ENCODE results near the gene SKAP2.

SKAP2 gene, protein sequence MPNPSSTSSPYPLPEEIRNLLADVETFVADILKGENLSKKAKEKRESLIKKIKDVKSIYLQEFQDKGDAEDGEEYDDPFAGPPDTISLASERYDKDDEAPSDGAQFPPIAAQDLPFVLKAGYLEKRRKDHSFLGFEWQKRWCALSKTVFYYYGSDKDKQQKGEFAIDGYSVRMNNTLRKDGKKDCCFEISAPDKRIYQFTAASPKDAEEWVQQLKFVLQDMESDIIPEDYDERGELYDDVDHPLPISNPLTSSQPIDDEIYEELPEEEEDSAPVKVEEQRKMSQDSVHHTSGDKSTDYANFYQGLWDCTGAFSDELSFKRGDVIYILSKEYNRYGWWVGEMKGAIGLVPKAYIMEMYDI

DNA sequence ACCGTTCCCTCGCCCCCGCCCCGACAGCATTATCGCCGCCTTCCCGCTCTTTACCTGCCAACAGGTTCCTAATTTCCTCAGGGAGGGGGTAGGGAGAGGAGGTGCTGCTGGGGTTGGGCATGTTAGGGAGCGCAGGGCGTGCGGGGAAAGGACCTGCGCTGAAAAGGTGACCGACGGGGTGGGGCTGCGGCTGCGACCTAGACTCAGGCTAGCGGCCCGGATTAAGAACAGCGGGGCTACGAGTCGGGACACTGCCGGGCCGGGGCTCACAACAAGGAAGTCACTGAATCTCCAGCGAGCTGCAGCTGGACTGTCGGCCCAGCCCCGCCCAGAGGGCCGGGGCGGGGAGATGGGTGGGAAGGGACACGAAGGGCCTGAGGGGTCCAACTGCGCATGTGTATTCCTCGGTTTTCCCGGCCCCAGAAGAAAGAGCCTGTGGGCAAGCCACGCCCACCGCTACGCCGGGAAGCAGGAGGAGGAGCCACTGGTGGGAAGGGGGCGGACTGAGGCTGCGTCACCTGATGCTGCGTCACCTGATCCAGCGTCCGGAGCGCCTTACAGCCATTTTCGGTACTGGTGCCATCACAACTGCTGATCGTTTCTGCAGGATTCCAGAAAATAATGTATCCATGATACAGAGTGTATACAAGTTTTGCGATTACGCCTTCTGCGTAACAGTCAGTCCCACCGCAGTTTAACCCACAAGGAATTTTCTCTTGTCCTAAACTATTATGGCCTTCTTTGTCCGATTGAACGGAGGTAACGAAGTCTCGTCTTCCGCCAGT is at the start of gene SKAP2:
Gene SKAP2 (minus strand): TSS at position 282 of the 785 bp plus-strand sequence. CDS start 161 bp downstream, at position 121.
- H3K4me3 ChIP-seq (replicated peaks; ENCODE audit: low read depth, low read length), result peak within 1 kb of the TSS; percentile 81
- DNase-seq (ENCODE audit: extremely low read depth, insufficient read length), result peak; percentile 98
- H3K27me3 ChIP-seq (replicated peaks; ENCODE audit: control insufficient read depth, insufficient read depth, low read length), result no peaks in the 10 kb centered on the region
- H3K36me3 ChIP-seq (ENCODE audit: control insufficient read depth, insufficient read depth, low read length), result no peaks in the 10 kb centered on the region
- TF ChIP-seq, protein P1, sequence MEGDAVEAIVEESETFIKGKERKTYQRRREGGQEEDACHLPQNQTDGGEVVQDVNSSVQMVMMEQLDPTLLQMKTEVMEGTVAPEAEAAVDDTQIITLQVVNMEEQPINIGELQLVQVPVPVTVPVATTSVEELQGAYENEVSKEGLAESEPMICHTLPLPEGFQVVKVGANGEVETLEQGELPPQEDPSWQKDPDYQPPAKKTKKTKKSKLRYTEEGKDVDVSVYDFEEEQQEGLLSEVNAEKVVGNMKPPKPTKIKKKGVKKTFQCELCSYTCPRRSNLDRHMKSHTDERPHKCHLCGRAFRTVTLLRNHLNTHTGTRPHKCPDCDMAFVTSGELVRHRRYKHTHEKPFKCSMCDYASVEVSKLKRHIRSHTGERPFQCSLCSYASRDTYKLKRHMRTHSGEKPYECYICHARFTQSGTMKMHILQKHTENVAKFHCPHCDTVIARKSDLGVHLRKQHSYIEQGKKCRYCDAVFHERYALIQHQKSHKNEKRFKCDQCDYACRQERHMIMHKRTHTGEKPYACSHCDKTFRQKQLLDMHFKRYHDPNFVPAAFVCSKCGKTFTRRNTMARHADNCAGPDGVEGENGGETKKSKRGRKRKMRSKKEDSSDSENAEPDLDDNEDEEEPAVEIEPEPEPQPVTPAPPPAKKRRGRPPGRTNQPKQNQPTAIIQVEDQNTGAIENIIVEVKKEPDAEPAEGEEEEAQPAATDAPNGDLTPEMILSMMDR (IDR thresholded peaks at IDR 0.05; ENCODE audit: insufficient read depth, low read length, poor library complexity, severe bottlenecking), result no peak

DNA sequence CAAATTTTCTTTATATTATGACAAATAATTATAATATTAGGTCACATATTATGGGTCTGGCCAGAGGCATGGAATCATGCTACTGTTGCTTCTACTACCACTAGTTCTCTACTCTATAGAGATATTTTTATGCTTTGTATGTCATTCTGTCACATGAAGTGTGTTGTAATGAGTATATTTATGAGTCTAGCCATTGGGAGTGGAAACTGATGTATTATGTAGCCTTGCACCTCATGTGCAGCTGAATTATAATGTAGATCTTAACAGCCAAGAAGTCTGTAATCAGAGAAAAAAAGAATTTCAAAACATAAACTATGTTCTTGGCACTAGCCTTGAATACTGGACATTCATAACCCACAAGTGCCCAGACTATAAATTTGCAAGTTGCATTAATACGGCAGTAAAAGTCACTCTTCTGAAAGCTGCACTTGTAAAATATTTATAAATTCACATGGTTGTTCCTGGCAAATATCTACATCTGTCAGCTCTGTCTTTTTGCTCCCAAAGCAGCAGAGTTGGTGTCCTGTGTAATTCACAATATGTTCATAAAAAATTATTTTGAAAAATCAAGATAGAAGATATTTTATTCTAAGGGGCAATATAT is 48.6 kb upstream of the SKAP2 start:
- Histone ChIP-seq H3K4me3 (replicated peaks; ENCODE audit: low read depth, low read length) (no peak overlapping the region), H3K36me3 (ENCODE audit: control insufficient read depth, insufficient read depth, low read length) (no peaks in the 10 kb centered on the region), H3K27me3 (replicated peaks; ENCODE audit: control insufficient read depth, insufficient read depth, low read length) (no peaks in the 10 kb centered on the region)
- TF ChIP-seq, protein P1 (IDR thresholded peaks at IDR 0.05; ENCODE audit: insufficient read depth, low read length, poor library complexity, severe bottlenecking), result no peak
- no peak for DNase-seq (ENCODE audit: extremely low read depth, insufficient read length)

DNA sequence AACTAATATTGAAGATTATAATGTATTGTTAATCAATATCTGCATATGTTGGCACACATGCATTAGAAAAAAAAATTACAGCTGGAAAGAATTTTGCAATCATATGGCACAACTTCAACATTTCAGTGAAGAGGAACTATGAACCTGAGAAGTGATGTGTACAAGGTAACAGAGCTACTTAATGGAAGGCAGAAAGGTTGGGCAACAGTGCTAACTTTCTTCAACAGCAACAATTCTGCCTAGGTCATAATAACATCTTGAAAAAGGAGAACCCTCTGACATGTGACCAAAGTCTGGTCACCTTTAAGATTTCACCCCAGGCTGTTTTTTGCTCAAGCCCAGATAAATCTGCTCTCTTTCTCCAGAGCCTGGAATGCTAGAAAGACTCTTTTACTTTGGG is 47.9 kb upstream of the SKAP2 start:
- Histone ChIP-seq H3K36me3 (ENCODE audit: control insufficient read depth, insufficient read depth, low read length) (no peaks in the 10 kb centered on the region), H3K4me3 (replicated peaks; ENCODE audit: low read depth, low read length) (no peak overlapping the region), H3K27me3 (replicated peaks; ENCODE audit: control insufficient read depth, insufficient read depth, low read length) (no peaks in the 10 kb centered on the region)
- no peak for DNase-seq (ENCODE audit: extremely low read depth, insufficient read length)
- TF ChIP-seq, protein P1 (IDR thresholded peaks at IDR 0.05; ENCODE audit: insufficient read depth, low read length, poor library complexity, severe bottlenecking), result no peak

DNA sequence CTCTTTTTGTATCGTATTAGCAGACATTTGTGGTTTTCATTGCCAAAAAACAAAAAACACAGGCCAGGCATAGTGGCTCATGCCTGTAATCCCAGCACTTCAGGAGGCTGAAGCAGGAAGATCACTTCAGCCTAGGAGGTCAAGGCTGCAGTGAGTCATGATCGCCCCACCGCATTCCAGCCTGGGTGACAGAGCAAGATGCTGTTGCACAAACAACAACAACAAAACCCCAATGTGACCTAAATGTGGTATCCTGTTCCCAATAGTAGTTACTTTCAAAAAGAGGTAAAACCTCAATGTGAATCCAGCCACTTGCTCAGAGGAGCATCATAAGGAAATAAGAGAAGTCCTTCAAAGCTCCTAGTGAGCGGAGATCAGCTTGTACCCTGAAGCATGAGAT is 45.8 kb upstream of the SKAP2 start:
- DNase-seq (ENCODE audit: extremely low read depth, insufficient read length), result no peak
- Histone ChIP-seq H3K27me3 (replicated peaks; ENCODE audit: control insufficient read depth, insufficient read depth, low read length) (no peaks in the 10 kb centered on the region), H3K4me3 (replicated peaks; ENCODE audit: low read depth, low read length) (no peak overlapping the region), H3K36me3 (ENCODE audit: control insufficient read depth, insufficient read depth, low read length) (no peaks in the 10 kb centered on the region)
- TF ChIP-seq, protein P1 (IDR thresholded peaks at IDR 0.05; ENCODE audit: insufficient read depth, low read length, poor library complexity, severe bottlenecking), result no peak

DNA sequence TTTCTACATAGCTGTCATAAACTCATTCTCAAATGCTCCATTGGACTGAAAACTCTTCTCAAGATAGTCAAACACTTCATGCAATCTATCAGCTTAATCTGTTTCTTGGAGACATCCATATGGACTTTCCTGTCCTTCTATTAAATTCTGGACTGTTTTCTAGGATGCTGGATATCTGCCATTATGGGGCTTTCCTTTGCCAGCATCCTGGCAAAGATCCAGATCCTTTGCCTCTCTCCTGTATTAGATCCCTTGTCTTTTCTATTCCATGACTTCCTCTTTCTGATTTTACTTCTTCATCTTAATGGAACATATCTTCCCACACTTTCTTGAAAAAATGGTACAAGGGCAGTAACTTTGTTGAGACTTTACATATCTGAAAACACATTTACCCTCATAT is 35.9 kb upstream of the SKAP2 start:
- TF ChIP-seq, protein P1 (IDR thresholded peaks at IDR 0.05; ENCODE audit: insufficient read depth, low read length, poor library complexity, severe bottlenecking), result no peak
- no peaks in the 10 kb centered on the region for H3K36me3 ChIP-seq (ENCODE audit: control insufficient read depth, insufficient read depth, low read length)
- H3K4me3 ChIP-seq (replicated peaks; ENCODE audit: low read depth, low read length), result no peak overlapping the region
- H3K27me3 ChIP-seq (replicated peaks; ENCODE audit: control insufficient read depth, insufficient read depth, low read length), result no peaks in the 10 kb centered on the region
- no peak for DNase-seq (ENCODE audit: extremely low read depth, insufficient read length)
